NCI-H748 treated with DMSO at 0.1 percent for 48 hours (cell line): ENCODE results near the gene VSTM2L.

Source experiments
- DNase-seq: peaks from one replicate; lab custom pipeline; 2025; lab: John Stamatoyannopoulos, UW

VSTM2L gene

DNA sequence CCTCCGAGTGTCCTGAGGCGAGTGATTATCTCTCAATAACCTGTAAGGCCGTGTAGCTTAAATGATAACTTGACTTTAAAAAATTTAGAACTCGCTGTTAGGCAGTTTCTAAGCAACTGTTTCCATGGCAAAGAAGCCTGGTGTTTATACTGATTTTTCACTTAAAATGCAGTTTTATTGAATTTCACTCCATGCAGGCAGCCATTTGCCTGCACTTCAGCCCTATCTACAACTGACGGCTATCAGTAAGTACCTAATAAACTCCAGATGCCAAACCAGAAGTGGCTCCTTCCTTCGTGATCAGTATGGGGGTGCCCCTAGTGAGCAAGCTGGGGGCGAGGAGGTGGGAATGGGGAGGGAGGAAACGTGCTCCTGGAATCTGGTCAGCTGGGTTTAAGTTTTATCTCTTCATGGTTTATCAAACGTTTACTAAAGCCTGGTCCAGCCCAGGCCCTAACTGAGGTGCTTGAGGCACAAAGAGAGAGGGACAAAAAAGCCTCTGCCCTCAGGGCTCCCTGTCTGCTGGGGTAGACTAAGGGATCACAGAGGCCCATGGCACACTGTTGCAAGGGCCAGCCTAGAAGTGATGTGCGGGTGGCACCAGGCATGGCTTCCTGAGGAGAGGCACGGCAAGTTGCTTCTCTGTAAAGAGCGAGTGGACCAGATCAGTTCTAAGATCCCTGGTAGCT, 84.8 kb downstream of the VSTM2L start:
- no peak for DNase-seq

DNA sequence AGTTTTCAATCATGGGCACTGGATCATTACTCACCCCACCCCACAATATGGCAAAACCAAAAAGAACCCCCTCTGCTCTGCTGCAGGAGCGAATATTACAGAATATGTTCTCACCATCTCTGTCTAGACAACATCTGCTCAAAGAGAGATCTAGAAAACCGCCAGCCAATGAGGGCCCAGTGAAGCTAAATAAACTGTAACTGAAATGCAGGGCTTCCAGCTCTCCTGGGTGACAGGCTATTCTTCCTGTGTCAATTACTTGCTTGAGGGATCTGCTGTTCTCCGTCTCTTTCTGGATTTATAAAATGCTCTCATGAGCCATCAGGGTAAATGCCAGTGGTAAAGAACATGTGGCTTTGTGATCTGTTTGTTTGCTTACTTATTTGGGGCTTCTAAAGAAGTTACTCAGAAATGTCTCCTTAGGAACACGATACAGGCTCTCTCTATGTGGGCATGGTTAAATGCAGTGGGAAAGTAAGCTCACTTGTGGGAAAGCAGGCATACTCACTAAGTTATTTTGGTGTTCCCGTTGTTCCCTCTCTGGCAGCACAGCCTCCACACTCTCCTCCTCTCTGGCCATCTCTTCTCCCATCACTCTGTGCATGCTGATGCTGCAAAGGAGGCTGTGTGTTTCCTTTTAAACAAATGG, 85.5 kb downstream of the VSTM2L start:
- DNase-seq, result no peak

DNA sequence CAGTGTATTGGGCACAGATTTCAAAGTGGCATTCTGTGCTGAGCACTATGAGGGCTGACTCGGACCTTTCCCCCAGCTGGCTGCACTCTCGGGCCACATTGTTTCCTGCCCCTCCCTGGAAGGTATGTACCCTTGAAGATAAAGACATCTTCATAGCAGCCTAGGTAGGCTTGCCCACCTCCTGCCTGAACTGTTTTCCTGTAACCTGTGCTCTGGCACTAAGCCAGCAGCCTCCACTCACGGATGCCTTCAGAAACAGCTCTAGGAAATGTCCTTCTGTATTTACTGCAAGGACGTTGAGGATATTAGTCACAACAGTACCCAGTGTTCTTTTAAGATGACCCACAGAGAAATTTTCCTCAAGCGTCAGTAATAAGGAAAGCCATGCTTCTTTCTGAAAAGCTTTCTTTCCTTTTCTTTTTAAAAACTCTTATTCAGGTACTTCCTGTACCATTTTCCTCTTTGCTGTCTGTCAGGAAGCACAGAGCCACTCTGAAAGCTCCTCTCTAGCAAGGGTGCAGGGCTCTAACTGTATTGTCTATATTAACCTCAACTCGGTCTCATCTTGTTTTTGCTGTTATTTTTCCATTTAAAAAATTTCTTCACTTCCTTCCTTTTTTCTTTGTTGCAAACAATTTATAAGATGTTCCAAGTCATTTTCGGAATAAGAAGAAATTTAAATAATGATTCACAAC, 86.8 kb downstream of the VSTM2L start:
- no peak for DNase-seq

DNA sequence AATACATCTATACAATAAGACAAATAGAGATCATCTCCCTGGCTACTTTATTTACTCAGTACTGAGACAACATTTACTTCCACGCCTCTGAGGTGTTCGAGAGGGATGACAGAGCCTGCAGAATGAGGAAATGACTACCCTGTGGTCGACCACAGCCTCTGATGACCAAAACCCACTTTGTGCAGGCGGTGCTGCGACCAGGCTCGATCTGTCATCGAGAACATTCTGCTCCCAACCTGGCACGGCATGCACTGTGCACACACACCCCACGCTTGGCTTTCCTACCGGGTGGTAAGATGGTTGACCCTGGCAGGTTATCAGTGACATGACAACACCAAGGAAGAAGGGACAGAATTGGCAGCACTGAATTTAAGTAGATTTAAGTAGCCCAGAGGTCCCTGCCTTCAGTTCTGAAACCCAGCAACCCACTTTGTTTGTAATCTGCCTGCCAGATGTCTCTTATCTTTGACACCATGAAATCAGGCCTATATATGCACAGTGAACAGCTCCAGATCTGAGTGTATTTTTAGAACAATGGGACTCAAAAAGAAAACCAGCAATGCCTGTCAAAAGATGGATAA, 87.7 kb downstream of the VSTM2L start:
- no peak for DNase-seq

DNA sequence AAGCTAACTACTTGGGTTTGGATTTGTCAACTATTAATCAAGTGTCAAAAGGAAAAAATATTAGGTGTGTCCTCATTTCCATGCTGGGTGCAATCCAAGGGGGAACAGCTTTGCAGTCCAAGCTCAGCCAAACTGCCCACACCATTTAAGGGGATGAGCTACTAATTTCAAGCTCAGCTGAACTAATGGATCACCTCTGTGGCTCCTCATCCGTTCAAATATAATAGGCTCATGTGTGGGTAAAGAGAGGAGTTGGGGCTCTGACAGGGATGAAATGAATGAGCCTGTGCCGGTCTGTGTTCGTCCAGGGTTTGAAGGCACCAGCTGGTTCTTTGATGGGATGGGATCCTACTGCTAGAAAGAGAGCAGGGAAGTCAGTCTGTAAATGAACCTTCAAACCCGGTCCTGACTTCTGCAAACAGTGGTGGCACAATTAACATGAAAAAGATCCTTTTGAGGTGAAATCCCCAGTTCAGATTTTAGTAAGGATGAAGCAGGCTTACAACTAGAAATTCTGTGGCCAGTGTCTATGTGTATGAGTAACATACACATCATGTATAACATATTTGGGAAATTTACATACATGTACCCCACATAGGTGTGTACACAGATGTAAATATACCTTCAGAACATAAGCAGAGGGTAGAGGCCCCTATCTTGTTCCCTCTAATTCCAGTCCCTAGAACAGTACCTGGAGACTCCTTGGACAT, 88.4 kb downstream of the VSTM2L start:
- no peak for DNase-seq

DNA sequence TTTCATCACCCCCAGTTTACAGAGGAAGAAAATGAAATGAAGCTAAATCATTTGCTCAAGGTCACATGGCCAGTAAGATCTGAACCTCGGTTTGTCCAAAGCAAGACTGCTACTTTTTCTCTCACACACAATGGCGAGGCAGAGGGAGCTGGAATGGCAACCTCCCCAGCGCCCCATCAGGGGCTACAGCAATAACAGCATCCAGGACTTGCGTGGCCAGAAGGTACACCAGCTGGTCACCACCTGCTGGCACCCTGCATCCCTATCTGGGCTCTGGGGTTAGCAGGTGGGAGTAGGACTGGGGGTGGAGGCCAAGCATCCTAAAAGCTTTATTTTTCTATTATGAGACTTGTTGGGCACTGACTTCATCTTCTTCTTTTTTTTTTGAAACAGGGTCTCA, 89.0 kb downstream of the VSTM2L start:
- DNase-seq, result no peak

DNA sequence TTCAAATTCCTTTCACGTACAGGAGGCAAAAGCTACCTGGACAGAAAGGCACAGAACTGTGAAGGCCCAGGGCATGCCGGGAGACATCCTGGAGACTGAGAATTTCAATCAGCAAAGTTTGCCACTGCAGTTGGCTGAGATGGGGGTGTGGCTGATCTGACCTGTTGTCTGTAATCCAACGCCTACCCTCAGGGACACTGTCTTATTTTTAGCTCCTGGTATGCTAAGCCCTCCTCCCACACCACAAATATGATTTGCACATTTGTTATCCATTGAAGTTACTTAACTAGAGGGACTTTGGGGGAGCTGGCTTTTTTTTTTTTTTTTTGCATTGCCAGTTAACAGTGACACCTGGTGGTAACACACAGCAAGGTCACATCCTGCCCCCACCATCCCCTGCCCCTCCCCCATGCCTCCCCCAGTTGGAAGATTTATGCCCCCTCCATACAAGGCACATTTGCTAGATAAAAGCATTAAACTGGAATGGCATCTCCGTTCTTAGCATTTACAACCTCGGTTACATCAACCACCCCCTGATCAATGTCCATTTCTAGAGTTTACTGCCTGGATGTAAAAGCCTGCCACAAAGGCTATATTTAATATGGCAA, 90.0 kb downstream of the VSTM2L start:
- DNase-seq, result no peak

DNA sequence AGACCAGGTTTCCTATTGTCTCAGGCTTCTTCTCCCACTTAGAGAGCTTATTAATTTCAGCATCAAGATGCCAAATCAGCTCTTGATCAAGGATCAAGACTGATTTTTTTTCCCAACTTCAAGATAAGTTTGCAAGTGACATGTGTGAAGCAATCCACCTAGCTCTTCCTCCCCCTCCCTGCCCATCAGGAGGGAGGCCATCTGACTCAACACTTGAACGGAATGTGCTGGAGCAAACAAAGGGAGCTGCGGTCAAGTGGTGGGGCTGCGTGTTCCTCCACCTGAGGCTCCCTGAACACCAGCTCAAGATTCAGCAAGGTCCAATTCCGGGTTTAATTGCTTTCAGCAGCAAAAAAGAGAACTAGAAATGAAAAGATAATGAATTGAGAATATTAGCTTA, 91.6 kb downstream of the VSTM2L start:
- DNase-seq, result no peak
